IMR-90 (cell line): ENCODE data around the gene ZNF407. TPM values are rescaled to one million over a fixed set of nuclear protein-coding genes. Genes with fewer than 3 reads are reported as not detected.

Experiments
- ATAC-seq: fragments of 200-7000 bp; cut with Tn5 transposase; 2 replicates; pipeline ENCODE4 v1.9.1; 2020; ENCODE audit warnings: low read depth, mild to moderate bottlenecking, moderate library complexity
- BruUV-seq: library from RNA; stranded (reverse); fragments of 400-500 nt; replicated peaks from 2 replicates; lab custom pipeline; 2021; lab: Mats Ljungman, UMichigan
- CTCF ChIA-PET: fragments of 300-600 bp; formaldehyde crosslinking; extraction: SDS; loops from one replicate; lab custom pipeline; 2021; ENCODE audit warnings: antibody characterized with exemption; lab: Yijun Ruan, JAX
- POLR2A ChIA-PET: fragments of 300-600 bp; sonication (Branson Sonifier 250); formaldehyde crosslinking; loops from one replicate; lab custom pipeline; 2022; ENCODE audit warnings: antibody characterized with exemption; ENCODE audit not compliant: unreplicated experiment; lab: Charles Lee
- DNase-seq: peaks from one replicate; pipeline ENCODE4 v3.0.0; 2013
- H2AFZ ChIP-seq: replicated peaks from 2 replicates; pipeline ENCODE3; 2013; ENCODE audit warnings: low read length, mild to moderate bottlenecking; ENCODE audit not compliant: poor library complexity
- H2AK5ac ChIP-seq: 2 replicates; pipeline ENCODE4 v1.6.1; 2013; ENCODE audit warnings: low read depth, low read length, inconsistent platforms
- H2AK9ac ChIP-seq: replicated peaks from 2 replicates; pipeline ENCODE3; 2013; ENCODE audit warnings: mild to moderate bottlenecking, low read depth, low read length, moderate library complexity; ENCODE audit not compliant: poor library complexity
- H2BK120ac ChIP-seq: 2 replicates; pipeline ENCODE4 v1.6.1; 2013; ENCODE audit warnings: low read depth, low read length, inconsistent platforms
- H2BK15ac ChIP-seq: 3 replicates; pipeline ENCODE4 v1.6.1; 2013; ENCODE audit warnings: low read depth, low read length, inconsistent platforms
- H2BK20ac ChIP-seq: 2 replicates; pipeline ENCODE4 v1.6.1; 2013; ENCODE audit warnings: low read depth, mild to moderate bottlenecking, inconsistent platforms, low read length, moderate library complexity
- H2BK5ac ChIP-seq: 2 replicates; pipeline ENCODE4 v1.6.1; 2013; ENCODE audit warnings: mild to moderate bottlenecking, low read depth, low read length, inconsistent platforms; ENCODE audit not compliant: poor library complexity, severe bottlenecking
- H3K14ac ChIP-seq: replicated peaks from 2 replicates; pipeline ENCODE4 v1.6.1; 2013; ENCODE audit warnings: low read depth, low read length, inconsistent platforms
- H3K18ac ChIP-seq: 2 replicates; pipeline ENCODE4 v1.6.1; 2013; ENCODE audit warnings: low read depth, low read length, control low read depth
- H3K23ac ChIP-seq: 2 replicates; pipeline ENCODE4 v1.6.1; 2013; ENCODE audit warnings: low read depth, low read length, inconsistent platforms
- H3K27ac ChIP-seq: 2 replicates; pipeline ENCODE4 v1.5.1; 2013; ENCODE audit warnings: mild to moderate bottlenecking, control low read depth, low read length; ENCODE audit not compliant: insufficient read depth
- H3K27me3 ChIP-seq: 2 replicates; pipeline ENCODE4 v1.6.1; 2013; ENCODE audit warnings: low read length; ENCODE audit not compliant: control insufficient read depth, insufficient read depth
- H3K36me3 ChIP-seq: 2 replicates; pipeline ENCODE4 v1.6.1; 2013; ENCODE audit warnings: low read length, mixed read lengths; ENCODE audit not compliant: control insufficient read depth, insufficient read depth
- H3K4ac ChIP-seq: 2 replicates; pipeline ENCODE4 v1.6.1; 2013; ENCODE audit warnings: low read depth, low read length, inconsistent platforms
- H3K4me1 ChIP-seq: 2 replicates; pipeline ENCODE4 v1.6.1; 2013; ENCODE audit warnings: low read length, mixed read lengths; ENCODE audit not compliant: control insufficient read depth, insufficient read depth
- H3K4me2 ChIP-seq: 2 replicates; pipeline ENCODE4 v1.6.1; 2013; ENCODE audit warnings: low read depth, mild to moderate bottlenecking, control low read depth, low read length, moderate library complexity
- H3K4me3 ChIP-seq: 2 replicates; pipeline ENCODE4 v1.5.1; 2013; ENCODE audit warnings: low read depth, mild to moderate bottlenecking, control low read depth, low read length, moderate library complexity; ENCODE audit not compliant: insufficient read depth
- H3K56ac ChIP-seq: 2 replicates; pipeline ENCODE4 v1.6.1; 2013; ENCODE audit warnings: low read length, inconsistent platforms; ENCODE audit not compliant: insufficient read depth; ENCODE audit errors: extremely low read depth
- H3K79me1 ChIP-seq, 2 experiments: 2 replicates each; pipeline ENCODE4 v1.6.1; 2013; ENCODE audit warnings: low read length in 2 of 2, inconsistent platforms in 1 of 2, low read depth in 1 of 2
- H3K9ac ChIP-seq: 2 replicates; pipeline ENCODE4 v1.6.1; 2013; ENCODE audit warnings: low read depth, low read length, control low read depth
- H3K9me1 ChIP-seq: 2 replicates; pipeline ENCODE4 v1.6.1; 2013; ENCODE audit warnings: low read length, inconsistent platforms; ENCODE audit not compliant: insufficient read depth
- H3K9me3 ChIP-seq: 2 replicates; pipeline ENCODE4 v1.6.1; 2013; ENCODE audit warnings: low read length; ENCODE audit not compliant: control insufficient read depth, insufficient read depth
- H4K20me1 ChIP-seq: 2 replicates; pipeline ENCODE4 v1.6.1; 2013; ENCODE audit warnings: low read length, inconsistent platforms; ENCODE audit not compliant: insufficient read depth
- H4K5ac ChIP-seq: 2 replicates; pipeline ENCODE4 v1.6.1; 2013; ENCODE audit warnings: mild to moderate bottlenecking, low read depth, low read length, control low read depth
- H4K8ac ChIP-seq, 2 experiments: 2 replicates each; pipeline ENCODE4 v1.6.1; 2013; ENCODE audit warnings: low read depth in 2 of 2, low read length in 2 of 2, control low read depth in 1 of 2, inconsistent platforms in 1 of 2
- H4K91ac ChIP-seq: 2 replicates; pipeline ENCODE4 v1.6.1; 2013; ENCODE audit warnings: low read depth, low read length, inconsistent platforms; ENCODE audit not compliant: insufficient read depth
- CEBPB ChIP-seq: IDR thresholded peaks from 2 replicates; pipeline ENCODE4 v1.6.1; 2012; ENCODE audit warnings: low read depth, low read length, improper control_type of control experiment
- CHD1 ChIP-seq: IDR thresholded peaks from 2 replicates; pipeline ENCODE4 v1.6.1; 2012; ENCODE audit warnings: low read depth, low read length, improper control_type of control experiment
- FOS ChIP-seq: fragments of 150-350 bp; IDR thresholded peaks from 2 replicates; pipeline ENCODE4 v1.6.1; 2016; ENCODE audit warnings: low read depth, low read length
- MAZ ChIP-seq: IDR thresholded peaks from 2 replicates; pipeline ENCODE4 v1.6.1; 2012; ENCODE audit warnings: low read depth, mild to moderate bottlenecking, low read length, improper control_type of control experiment, moderate library complexity, borderline replicate concordance
- MXI1 ChIP-seq: IDR thresholded peaks from 2 replicates; pipeline ENCODE4 v1.6.1; 2012; ENCODE audit warnings: low read depth, mild to moderate bottlenecking, low read length, moderate library complexity, borderline replicate concordance
- NFE2L2 ChIP-seq: fragments of 150-350 bp; IDR thresholded peaks from 2 replicates; pipeline ENCODE4 v1.6.1; 2016; ENCODE audit warnings: low read depth, mild to moderate bottlenecking, low read length
- RAD21 ChIP-seq: IDR thresholded peaks from 2 replicates; pipeline ENCODE4 v1.6.1; 2012; ENCODE audit warnings: low read length, improper control_type of control experiment
- RCOR1 ChIP-seq: IDR thresholded peaks from 2 replicates; pipeline ENCODE4 v1.6.1; 2012; ENCODE audit warnings: mild to moderate bottlenecking, low read length, improper control_type of control experiment; ENCODE audit not compliant: insufficient replicate concordance
- SMC3 ChIP-seq: fragments of 150-350 bp; IDR thresholded peaks from 2 replicates; pipeline ENCODE4 v1.6.1; 2016; ENCODE audit warnings: low read depth, mild to moderate bottlenecking, antibody characterized with exemption, low read length, moderate library complexity
- WGBS, 2 experiments: methylation state at CpG; one replicate each; pipeline versions ENCODE4 v1.1.5 to v1.1.7; 2013; ENCODE audit warnings: missing lambda C conversion rate in 2 of 2; ENCODE audit not compliant: insufficient read length in 1 of 2; ENCODE audit errors: extremely low coverage in 2 of 2; 5-methylcytosine and 5-hydroxymethylcytosine counted together
- dilution Hi-C: fragments of 300-500 bp; cut with HindIII; formaldehyde crosslinking; loops from one replicate; pipeline ENCODE4 v1.14.3; 2018; ENCODE audit warnings: low sequenced_read_pairs; ENCODE audit not compliant: unreplicated experiment
- in situ Hi-C: fragments of 300-500 bp; cut with MboI; formaldehyde crosslinking; loops from 3 replicates; pipeline ENCODE4 v1.14.3; 2019; ENCODE audit warnings: low sequenced_read_pairs, inconsistent platforms, mixed read lengths
- intact Hi-C: fragments of 100-400 bp; cut with micrococcal nuclease; formaldehyde crosslinking; loops from 2 replicates; pipeline ENCODE4 v1.10.0; 2022
- polyA plus RNA-seq, 3 experiments: library from polyadenylated mRNA; depleted of rRNA; stranded (reverse); fragments of >200 nt; gene quantifications; 2 replicates each; pipeline ENCODE4 v1.2.3, GENCODE V29; 2012; ENCODE audit warnings: low replicate concordance in 1 of 3
- total RNA-seq: library from RNA; depleted of rRNA; stranded (reverse); fragments of >200 nt; gene quantifications from 2 replicates; pipeline ENCODE4 v1.2.3, GENCODE V29; 2012
- TF ChIP-seq, protein P1 (sequence below): conservative IDR thresholded peaks from 2 replicates; pipeline ENCODE4 v1.5.1; 2012; ENCODE audit warnings: mild to moderate bottlenecking, low read depth, low read length, improper control_type of control experiment

Gene ZNF407
- total and polyA plus RNA-seq, 2 of the 4 experiments (the other 2 are of a cell fraction) = 3.1 to 20.1 TPM

DNA sequence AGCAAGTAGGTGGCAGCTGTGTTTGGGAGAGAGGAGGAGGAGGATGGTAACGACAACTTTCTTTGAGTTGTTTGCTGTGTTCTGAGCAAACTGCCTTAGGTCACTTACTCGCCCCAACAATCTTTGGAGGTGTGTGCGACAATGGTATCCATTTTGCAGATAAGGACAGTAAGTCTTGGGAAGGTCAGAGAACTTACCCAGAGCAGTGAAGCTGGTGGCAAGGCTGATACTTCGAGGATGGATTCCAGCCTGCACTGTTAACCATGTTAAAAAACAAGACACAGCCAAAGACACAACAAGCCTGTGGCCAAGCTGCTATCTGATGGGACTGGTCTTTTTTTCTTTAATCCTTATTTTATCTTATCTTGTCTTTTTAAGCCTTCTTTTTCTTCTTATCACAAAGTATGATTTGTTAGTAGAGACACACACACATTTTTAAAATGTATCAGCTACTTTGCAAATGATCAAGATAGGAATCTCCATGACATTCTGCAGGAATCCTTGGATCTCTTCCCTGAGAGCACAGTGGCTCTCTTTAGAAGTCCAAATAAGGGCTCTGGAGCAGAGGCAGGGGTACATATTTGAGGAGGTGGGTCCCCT is 35.4 kb upstream of the ZNF407 start:
- Histone ChIP-seq H3K36me3 (no peaks in the 10 kb centered on the region), H2BK5ac (no peak overlapping the region), H3K9me3 (0 out of 2 replicates have a peak, but pooled peaks cover 3% of the 10 kb centered on the region), H3K79me1 (no peaks in the 10 kb centered on the region), H3K27ac (no peak overlapping the region), H3K14ac (no peak overlapping the region), H4K5ac (no peak overlapping the region), H2AK5ac (no peak overlapping the region), H3K9me1 (no peaks in the 10 kb centered on the region), H3K4me1 (no peaks in the 10 kb centered on the region), H4K20me1 (no peaks in the 10 kb centered on the region), H4K91ac (no peak overlapping the region), H3K9ac (no peak overlapping the region), H3K18ac (no peak overlapping the region), H2BK20ac (no peak overlapping the region), H2AFZ (no peak overlapping the region), H3K56ac (no peak overlapping the region), H4K8ac (no peak overlapping the region), H3K4ac (no peak overlapping the region), H2BK15ac (no peak overlapping the region), H3K27me3 (peaks cover 29% of the 10 kb centered on the region), H2AK9ac (no peak overlapping the region), H3K23ac (no peak overlapping the region), H2BK120ac (no peak overlapping the region), H3K4me3 (no peak overlapping the region), H3K4me2 (no peak overlapping the region)
- intact Hi-C loops (no loop called here), dilution Hi-C loops (no loop called here), in situ Hi-C loops (loop anchor here (25.0 kb wide), 1 partner anchor 350 kb away; no protein-coding TSS in a partner anchor)
- no TSS peak for BruUV-seq
- ChIA-PET POLR2A (no interaction called here), CTCF (interaction anchor here (1.4 kb wide), 1 partner anchor 10 kb away, joined by 7 read pairs; no protein-coding TSS in a partner anchor)
- ATAC-seq = no peak
- no peak for TF ChIP-seq CEBPB
- TF ChIP-seq, protein P1, sequence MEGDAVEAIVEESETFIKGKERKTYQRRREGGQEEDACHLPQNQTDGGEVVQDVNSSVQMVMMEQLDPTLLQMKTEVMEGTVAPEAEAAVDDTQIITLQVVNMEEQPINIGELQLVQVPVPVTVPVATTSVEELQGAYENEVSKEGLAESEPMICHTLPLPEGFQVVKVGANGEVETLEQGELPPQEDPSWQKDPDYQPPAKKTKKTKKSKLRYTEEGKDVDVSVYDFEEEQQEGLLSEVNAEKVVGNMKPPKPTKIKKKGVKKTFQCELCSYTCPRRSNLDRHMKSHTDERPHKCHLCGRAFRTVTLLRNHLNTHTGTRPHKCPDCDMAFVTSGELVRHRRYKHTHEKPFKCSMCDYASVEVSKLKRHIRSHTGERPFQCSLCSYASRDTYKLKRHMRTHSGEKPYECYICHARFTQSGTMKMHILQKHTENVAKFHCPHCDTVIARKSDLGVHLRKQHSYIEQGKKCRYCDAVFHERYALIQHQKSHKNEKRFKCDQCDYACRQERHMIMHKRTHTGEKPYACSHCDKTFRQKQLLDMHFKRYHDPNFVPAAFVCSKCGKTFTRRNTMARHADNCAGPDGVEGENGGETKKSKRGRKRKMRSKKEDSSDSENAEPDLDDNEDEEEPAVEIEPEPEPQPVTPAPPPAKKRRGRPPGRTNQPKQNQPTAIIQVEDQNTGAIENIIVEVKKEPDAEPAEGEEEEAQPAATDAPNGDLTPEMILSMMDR = no peak
- no peak for TF ChIP-seq MAZ
- TF ChIP-seq RCOR1 = no peak
- TF ChIP-seq RAD21 = no peak
- TF ChIP-seq CHD1 = no peak
- no peak for TF ChIP-seq SMC3
- no peak for TF ChIP-seq FOS
- TF ChIP-seq MXI1 = no peak
- TF ChIP-seq NFE2L2 = no peak
- no CpG with 5 or more reads among the region's 4 CpGs for WGBS, 2 experiments
- DNase-seq = no peak
